Endodermal cell (in vitro differentiated cells): Measurements from ENCODE around the gene LMNA. TPM values are rescaled to one million over a fixed set of nuclear protein-coding genes. Genes with fewer than 3 reads are reported as not detected.

ENCODE experiments used
- DNase-seq: peaks from one replicate; pipeline ENCODE4 v3.0.0-alpha.2; 2017
- H3K27ac ChIP-seq: 2 replicates; pipeline ENCODE4 v1.5.1; 2013; ENCODE audit warnings: mild to moderate bottlenecking, low read depth, low read length, moderate library complexity
- H3K27me3 ChIP-seq: 2 replicates; pipeline ENCODE4 v1.6.1; 2013; ENCODE audit warnings: mild to moderate bottlenecking, low read length, moderate library complexity; ENCODE audit not compliant: insufficient read depth, control insufficient read depth, poor library complexity, severe bottlenecking
- H3K36me3 ChIP-seq: 2 replicates; pipeline ENCODE4 v1.7.0; 2013; ENCODE audit warnings: mild to moderate bottlenecking, low read length, moderate library complexity; ENCODE audit not compliant: control insufficient read depth, insufficient read depth
- H3K4me1 ChIP-seq: one replicate; pipeline ENCODE4 v1.7.0; 2013; ENCODE audit warnings: low read length; ENCODE audit not compliant: control insufficient read depth, insufficient read depth
- H3K4me3 ChIP-seq: 2 replicates; pipeline ENCODE4 v1.5.1; 2013; ENCODE audit warnings: mild to moderate bottlenecking, low read length, moderate library complexity
- H3K9ac ChIP-seq: 2 replicates; pipeline ENCODE4 v1.6.1; 2013; ENCODE audit warnings: mild to moderate bottlenecking, low read length, moderate library complexity; ENCODE audit not compliant: poor library complexity, severe bottlenecking; ENCODE audit errors: extremely low read depth
- H3K9me3 ChIP-seq: 2 replicates; pipeline ENCODE4 v1.6.1; 2013; ENCODE audit warnings: mild to moderate bottlenecking, low read length, moderate library complexity; ENCODE audit not compliant: control insufficient read depth
- H3K27ac Mint-ChIP-seq: 2 replicates; pipeline ENCODE4 v1.8.0; 2020; ENCODE audit warnings: mixed read lengths
- H3K27me3 Mint-ChIP-seq: 2 replicates; pipeline ENCODE4 v1.8.0; 2021; ENCODE audit warnings: mild to moderate bottlenecking, mixed read lengths; ENCODE audit not compliant: insufficient read depth
- H3K36me3 Mint-ChIP-seq: 2 replicates; pipeline ENCODE4 v1.8.0; 2020; ENCODE audit warnings: low read depth, mixed read lengths
- H3K4me1 Mint-ChIP-seq: 2 replicates; pipeline ENCODE4 v1.8.0; 2020; ENCODE audit warnings: mixed read lengths
- H3K4me3 Mint-ChIP-seq: 2 replicates; pipeline ENCODE4 v1.8.0; 2020; ENCODE audit warnings: mild to moderate bottlenecking, moderate library complexity, mixed read lengths
- H3K9me3 Mint-ChIP-seq: 2 replicates; pipeline ENCODE4 v1.8.0; 2020; ENCODE audit warnings: mild to moderate bottlenecking, mixed read lengths
- WGBS, 2 experiments: methylation state at CpG; one replicate each; pipeline versions ENCODE4 v1.1.5 to v1.1.7; 2013; ENCODE audit warnings: missing lambda C conversion rate in 2 of 2, mixed read lengths in 1 of 2; ENCODE audit not compliant: insufficient coverage in 1 of 2, insufficient read length in 1 of 2; 5-methylcytosine and 5-hydroxymethylcytosine counted together
- total RNA-seq, 2 donors: library from RNA; stranded (reverse); fragmentation: NEBNext Ultra II Directional in 1 of 2; extraction: Animal tissue kit (Norgen Biotek cat#: 25700) in 1 of 2; gene quantifications; 2 replicates in 1 of 2; 3 replicates in 1 of 2; pipeline ENCODE4 v1.2.1, GENCODE V29; 2021
- TF ChIP-seq, protein P1 (sequence below): fragments of 200-600 bp; sonication (generic); conservative IDR thresholded peaks from 2 replicates; pipeline ENCODE4 v1.5.0; 2021; ENCODE audit warnings: antibody characterized with exemption, mild to moderate bottlenecking

Gene LMNA
- total RNA-seq, 2 donors from 2014 or later: 41.2 to 42.0 TPM

DNA sequence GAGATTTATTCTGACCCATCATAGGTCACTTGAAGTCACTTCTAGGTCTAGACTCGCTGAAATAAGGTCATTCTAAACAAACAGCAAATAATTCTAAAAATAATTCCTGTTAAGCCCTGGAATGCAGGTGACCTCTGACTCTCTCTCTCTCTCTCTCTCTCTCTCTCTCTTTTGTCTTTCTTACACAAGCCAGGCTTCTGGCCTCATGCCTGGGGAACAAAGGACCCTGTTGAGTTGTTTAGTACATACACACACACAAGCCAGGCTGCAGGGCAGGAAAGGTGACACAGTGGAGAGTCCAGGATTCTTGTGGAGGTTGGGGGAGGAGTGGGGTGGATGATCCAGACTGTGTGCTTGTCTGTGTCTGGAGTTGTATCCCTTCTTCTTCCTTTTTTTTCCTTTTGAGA is 28.3 kb upstream of the LMNA start:
- peak overlapping the region; percentile 82 for H3K27ac ChIP-seq
- H3K4me3 ChIP-seq: peak overlapping the region; percentile 9

DNA sequence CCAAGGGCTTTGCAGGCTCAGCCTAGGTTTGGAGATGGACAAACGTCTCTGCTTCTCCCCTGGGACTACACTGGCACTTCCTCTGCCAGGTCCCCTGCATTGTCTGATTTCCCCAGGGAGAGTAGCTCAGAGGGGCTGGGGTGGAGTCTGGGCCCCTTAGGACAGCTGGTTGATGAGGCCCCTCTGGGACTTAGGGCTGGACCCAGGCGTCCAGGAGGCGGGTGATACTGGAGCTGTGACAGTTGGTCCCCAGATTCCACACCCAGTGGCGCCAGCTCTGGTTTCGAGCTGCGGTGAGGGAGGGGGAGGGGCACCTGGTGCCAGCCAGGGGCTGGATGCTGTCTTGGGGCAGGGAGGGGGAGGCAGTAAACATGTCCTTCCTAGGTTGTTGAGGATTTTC is 24.8 kb upstream of the LMNA start:
- H3K4me3 ChIP-seq: no peak overlapping the region
- DNase-seq: no peak
- Mint-ChIP-seq H3K4me3 (no peak overlapping the region), H3K9me3 (no peaks in the 10 kb centered on the region), H3K4me1 (peaks cover 23% of the 10 kb centered on the region), H3K27me3 (no peaks in the 10 kb centered on the region), H3K27ac (no peak overlapping the region), H3K36me3 (peaks cover 41% of the 10 kb centered on the region)
- no peaks in the 10 kb centered on the region for H3K27me3 ChIP-seq
- no peak overlapping the region for H3K9ac ChIP-seq
- WGBS, 2 experiments: 77 to 93% methylated on average over 3 to 6 of the region's 6 CpGs
- no peaks in the 10 kb centered on the region for H3K9me3 ChIP-seq
- TF ChIP-seq, protein P1, sequence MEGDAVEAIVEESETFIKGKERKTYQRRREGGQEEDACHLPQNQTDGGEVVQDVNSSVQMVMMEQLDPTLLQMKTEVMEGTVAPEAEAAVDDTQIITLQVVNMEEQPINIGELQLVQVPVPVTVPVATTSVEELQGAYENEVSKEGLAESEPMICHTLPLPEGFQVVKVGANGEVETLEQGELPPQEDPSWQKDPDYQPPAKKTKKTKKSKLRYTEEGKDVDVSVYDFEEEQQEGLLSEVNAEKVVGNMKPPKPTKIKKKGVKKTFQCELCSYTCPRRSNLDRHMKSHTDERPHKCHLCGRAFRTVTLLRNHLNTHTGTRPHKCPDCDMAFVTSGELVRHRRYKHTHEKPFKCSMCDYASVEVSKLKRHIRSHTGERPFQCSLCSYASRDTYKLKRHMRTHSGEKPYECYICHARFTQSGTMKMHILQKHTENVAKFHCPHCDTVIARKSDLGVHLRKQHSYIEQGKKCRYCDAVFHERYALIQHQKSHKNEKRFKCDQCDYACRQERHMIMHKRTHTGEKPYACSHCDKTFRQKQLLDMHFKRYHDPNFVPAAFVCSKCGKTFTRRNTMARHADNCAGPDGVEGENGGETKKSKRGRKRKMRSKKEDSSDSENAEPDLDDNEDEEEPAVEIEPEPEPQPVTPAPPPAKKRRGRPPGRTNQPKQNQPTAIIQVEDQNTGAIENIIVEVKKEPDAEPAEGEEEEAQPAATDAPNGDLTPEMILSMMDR: no peak
- H3K36me3 ChIP-seq: peaks cover 40% of the 10 kb centered on the region
- H3K27ac ChIP-seq: no peak overlapping the region
- no peaks in the 10 kb centered on the region for H3K4me1 ChIP-seq

More for the DNA sequence above, 28.3 kb upstream of the LMNA start:
- Histone ChIP-seq H3K27me3 (no peaks in the 10 kb centered on the region), H3K9me3 (no peaks in the 10 kb centered on the region), H3K4me1 (no peaks in the 10 kb centered on the region), H3K9ac (peak overlapping the region; percentile 27), H3K36me3 (peaks cover 12% of the 10 kb centered on the region)
- DNase-seq: peak; percentile 44
- H3K4me3 Mint-ChIP-seq: peak overlapping the region; percentile 99
- H3K4me1 Mint-ChIP-seq: peaks cover 33% of the 10 kb centered on the region
- H3K27me3 Mint-ChIP-seq: no peaks in the 10 kb centered on the region
- H3K36me3 Mint-ChIP-seq: peaks cover 21% of the 10 kb centered on the region
- peak overlapping the region; percentile 64 for H3K27ac Mint-ChIP-seq
- TF ChIP-seq, protein P1: no peak
- no peaks in the 10 kb centered on the region for H3K9me3 Mint-ChIP-seq
- WGBS, 2 experiments: 59 to 89% methylated on average over 1 of the region's 1 CpG

DNA sequence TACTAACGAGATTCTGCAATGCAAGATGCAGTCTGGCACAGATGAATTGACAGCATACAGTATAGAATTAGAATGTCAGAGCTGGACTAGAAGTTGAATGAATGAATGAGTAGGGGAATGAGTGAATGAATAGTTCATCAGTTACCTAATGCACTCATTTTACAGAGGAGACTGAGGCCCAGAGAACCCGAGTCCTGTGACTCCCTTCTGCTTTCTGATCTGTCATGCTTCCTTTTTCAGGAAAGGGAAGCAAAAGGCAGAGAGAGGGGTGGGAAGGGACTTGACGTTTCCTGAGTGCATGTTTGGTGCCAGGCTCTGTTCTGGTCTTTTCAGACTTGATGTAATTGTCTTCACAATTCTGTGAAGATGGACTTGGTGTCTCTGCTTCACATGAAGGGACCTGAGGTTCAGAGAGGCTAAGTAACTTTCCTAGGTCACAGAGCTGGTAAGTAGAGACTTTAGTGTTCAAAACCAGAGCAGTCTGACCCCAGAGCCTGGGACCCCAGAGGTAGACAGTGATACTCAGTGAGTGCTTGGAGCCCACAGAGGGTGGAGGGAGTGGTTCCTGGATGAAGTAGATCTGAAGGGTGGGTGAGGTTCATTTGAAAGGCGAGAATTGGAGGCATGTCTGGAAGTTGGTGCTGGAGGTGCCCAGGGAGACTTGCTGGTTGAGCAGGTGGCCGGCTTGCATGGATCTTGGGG is 24.2 kb upstream of the LMNA start:
- Histone ChIP-seq H3K27ac (no peak overlapping the region), H3K9me3 (no peaks in the 10 kb centered on the region), H3K27me3 (no peaks in the 10 kb centered on the region), H3K9ac (no peak overlapping the region), H3K36me3 (peaks cover 40% of the 10 kb centered on the region), H3K4me3 (no peak overlapping the region), H3K4me1 (no peaks in the 10 kb centered on the region)
- peaks cover 17% of the 10 kb centered on the region for H3K4me1 Mint-ChIP-seq
- H3K9me3 Mint-ChIP-seq: no peaks in the 10 kb centered on the region
- DNase-seq: no peak
- no peak overlapping the region for H3K4me3 Mint-ChIP-seq
- peaks cover 44% of the 10 kb centered on the region for H3K36me3 Mint-ChIP-seq
- peak overlapping the region; percentile 80 for H3K27ac Mint-ChIP-seq
- H3K27me3 Mint-ChIP-seq: no peaks in the 10 kb centered on the region
- TF ChIP-seq, protein P1: no peak
- WGBS, 2 experiments: 56 to 96% methylated on average over 2 to 5 of the region's 5 CpGs
